ENCODE data around the gene KIAA0232.
"Not testable (repeated sequence)": the region's sequence is repeated elsewhere in the genome, so short reads cannot be mapped to it uniquely, and the experiment has no call there.

Gene KIAA0232

GRCh38 chr4:6811165-6811564 lies 28.6 kb downstream of the KIAA0232 start:
- no peak for DNase-seq

GRCh38 chr4:6812766-6813165 lies 30.2 kb downstream of the KIAA0232 start:
- DNase-seq = no peak

GRCh38 chr4:6813725-6814124 lies 31.2 kb downstream of the KIAA0232 start:
- no peak for DNase-seq

- no peak for DNase-seq
Observed at GRCh38 chr4:6815029-6815836, 32.7 kb downstream of the KIAA0232 start.

GRCh38 chr4:6819295-6819694 lies 36.8 kb downstream of the KIAA0232 start:
- no peak for DNase-seq

- DNase-seq = no peak
Observed at GRCh38 chr4:6820695-6821094, 38.2 kb downstream of the KIAA0232 start.

GRCh38 chr4:6824071-6824470 lies 41.5 kb downstream of the KIAA0232 start:
- no peak for DNase-seq

- DNase-seq = no peak
Observed at GRCh38 chr4:6824772-6825402, 42.4 kb downstream of the KIAA0232 start.

GRCh38 chr4:6825403-6825802 lies 42.9 kb downstream of the KIAA0232 start:
- DNase-seq = no peak

GRCh38 chr4:6826781-6827508 lies 44.4 kb downstream of the KIAA0232 start:
- no peak for DNase-seq

GRCh38 chr4:6829086-6829485 lies 46.6 kb downstream of the KIAA0232 start:
- DNase-seq = no peak

- no peak for DNase-seq
Observed at GRCh38 chr4:6834867-6835266, 52.3 kb downstream of the KIAA0232 start.

- DNase-seq = not testable (repeated sequence)
Observed at GRCh38 chr4:6835616-6836015, 53.1 kb downstream of the KIAA0232 start.

GRCh38 chr4:6837106-6837505 lies 54.6 kb downstream of the KIAA0232 start:
- DNase-seq = not testable (repeated sequence)

GRCh38 chr4:6839579-6839978 lies 57.1 kb downstream of the KIAA0232 start:
- no peak for DNase-seq

GRCh38 chr4:6840062-6840976 lies 57.8 kb downstream of the KIAA0232 start:
- DNase-seq = no peak

- no peak for DNase-seq
Observed at GRCh38 chr4:6845027-6845426, 62.5 kb downstream of the KIAA0232 start.

GRCh38 chr4:6845574-6845973 lies 63.0 kb downstream of the KIAA0232 start:
- no peak for DNase-seq

- no peak for DNase-seq
Observed at GRCh38 chr4:6847178-6847577, 64.7 kb downstream of the KIAA0232 start.

GRCh38 chr4:6848717-6849305 lies 66.3 kb downstream of the KIAA0232 start:
- no peak for DNase-seq

- no peak for DNase-seq
Observed at GRCh38 chr4:6849691-6850090, 67.2 kb downstream of the KIAA0232 start.

GRCh38 chr4:6851431-6851830 lies 68.9 kb downstream of the KIAA0232 start:
- DNase-seq = no peak
